Suppressor macrophage treated with lipopolysaccharide for 1 hour (primary cell): ENCODE measurements around the gene LEAP2.

ENCODE experiments used
- DNase-seq, 3 donors: peaks; one replicate each; pipeline ENCODE4 v3.0.0-alpha.2; 2020 to 2022

The LEAP2 gene, protein sequence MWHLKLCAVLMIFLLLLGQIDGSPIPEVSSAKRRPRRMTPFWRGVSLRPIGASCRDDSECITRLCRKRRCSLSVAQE

DNA sequence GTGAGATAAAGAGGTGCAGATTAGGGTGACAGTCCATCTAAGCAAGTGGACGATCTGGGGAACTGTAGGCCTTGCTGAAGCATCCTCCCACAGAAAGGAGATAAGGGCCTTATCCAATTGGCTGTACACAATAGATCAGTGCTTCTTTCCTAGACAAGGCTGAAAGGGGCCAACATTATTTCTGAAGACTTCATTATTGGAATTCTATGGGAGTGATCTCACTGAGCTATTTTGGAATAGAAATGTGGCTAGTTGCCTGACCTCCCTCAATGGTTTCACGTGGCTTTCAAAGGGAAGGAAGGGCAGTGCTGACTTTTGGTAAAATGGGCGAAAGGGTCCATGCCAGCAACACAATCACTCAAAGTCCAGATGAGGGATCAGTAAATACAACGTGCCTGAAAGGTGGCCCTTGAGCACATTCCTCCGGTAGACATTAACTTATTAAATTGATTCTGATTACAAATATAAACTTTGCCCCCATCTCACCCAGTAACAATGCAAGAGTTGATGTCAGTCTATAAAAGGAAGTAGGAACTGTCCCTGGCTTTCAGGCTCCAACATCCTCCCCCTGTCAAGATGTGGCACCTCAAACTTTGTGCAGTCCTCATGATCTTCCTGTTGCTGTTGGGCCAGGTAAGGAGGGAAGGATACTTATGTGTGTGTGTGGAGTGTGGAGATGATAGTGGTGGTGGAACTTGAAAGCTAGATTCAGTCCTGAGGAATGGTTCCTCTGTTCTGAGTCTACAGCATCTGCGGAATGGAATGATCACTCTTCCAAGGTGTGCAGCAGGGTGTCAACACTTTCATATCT lies at the start of gene LEAP2:
LEAP2 (plus strand) TSS at position 550 of the 811 bp plus-strand sequence; CDS start at position 577, 27 bp downstream.
- no peak for DNase-seq

DNA sequence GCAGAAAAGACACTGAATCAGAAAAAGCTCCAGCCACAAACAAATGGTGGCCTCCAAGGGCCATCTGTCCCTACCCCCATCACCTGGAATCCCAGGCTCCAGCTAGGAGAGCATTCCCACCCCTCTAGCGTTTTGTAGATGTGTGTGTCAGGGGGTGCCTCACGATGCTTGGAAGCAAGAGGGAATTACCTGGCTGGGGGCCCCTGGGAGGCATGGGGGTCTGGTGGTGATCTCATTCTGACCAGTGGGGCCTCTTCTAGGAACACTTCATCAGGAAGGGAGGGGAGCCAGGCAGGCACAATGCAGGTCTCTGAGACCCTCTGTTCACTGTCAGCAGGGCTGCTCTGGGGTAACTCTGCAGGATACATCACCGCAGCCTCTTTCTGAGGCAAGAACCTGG lies 49.0 kb upstream of the LEAP2 start:
- DNase-seq = no peak

DNA sequence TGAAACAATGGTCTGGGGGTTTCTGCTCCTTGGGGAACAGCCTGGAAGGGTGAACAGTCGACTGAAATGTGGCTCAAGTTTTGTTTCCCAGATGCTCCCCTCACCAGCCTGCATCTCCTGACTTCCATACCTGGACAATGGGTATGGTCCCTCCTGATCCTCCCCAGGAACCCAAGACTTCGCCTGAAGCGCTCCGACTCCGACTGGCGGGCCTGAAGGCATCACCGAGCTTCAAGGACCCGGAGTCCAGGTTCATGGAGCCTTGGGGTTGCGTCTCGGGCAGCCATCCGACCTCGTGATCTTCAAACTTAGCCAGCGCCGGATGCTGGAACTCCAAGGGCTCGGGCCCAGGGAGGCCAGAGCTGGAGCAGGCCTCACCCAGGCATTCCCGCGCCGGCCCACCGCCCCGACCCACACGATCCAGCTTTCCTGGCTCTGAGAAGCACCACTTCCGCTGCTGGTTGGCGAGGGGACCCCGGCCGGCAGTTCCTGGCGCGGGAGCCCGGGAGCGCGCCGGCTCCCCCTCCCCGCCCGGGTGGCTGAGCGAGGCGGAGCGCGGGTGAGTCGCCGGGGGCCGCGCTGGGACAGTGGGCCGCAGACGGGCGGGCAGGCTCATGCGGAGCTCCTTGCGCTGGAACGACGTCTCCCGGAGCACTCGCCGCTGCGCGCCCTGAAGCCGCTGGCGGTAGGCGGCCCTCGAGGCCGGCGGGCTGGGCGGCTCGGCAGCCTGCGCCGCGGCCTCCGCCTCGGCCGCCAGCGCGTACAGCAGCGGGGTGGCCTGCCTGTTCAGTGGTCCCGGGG lies 48.2 kb upstream of the LEAP2 start:
- peak in 1 of 3 donors; percentile 42 for DNase-seq

DNA sequence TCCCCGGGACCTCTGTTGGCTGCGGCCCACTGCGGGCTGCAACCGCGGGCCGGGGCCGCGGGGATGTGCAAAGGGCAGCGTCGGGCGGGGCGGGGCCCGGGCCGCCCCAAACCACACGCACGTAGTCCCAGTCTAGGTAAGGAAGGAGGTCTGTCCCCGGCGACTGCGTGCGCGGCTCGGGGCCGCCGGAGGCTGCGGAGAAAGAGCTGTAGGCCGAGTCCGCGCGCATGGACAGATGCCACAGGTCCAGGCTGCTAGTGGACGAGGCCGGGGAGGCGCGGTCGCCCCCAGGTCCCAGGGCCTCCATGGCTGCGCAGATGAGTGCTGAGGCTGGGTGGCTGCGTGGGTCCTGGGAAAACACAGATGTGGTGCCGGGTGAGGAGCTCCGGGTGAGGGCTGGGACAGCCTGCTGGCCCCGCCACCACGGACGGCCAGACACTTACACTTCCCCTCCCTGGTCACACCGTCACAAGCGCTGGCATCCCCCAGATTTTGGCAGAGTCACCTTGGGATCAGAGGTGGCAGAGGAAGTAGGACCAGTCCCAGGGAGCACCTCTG lies 47.6 kb upstream of the LEAP2 start:
- DNase-seq = no peak

DNA sequence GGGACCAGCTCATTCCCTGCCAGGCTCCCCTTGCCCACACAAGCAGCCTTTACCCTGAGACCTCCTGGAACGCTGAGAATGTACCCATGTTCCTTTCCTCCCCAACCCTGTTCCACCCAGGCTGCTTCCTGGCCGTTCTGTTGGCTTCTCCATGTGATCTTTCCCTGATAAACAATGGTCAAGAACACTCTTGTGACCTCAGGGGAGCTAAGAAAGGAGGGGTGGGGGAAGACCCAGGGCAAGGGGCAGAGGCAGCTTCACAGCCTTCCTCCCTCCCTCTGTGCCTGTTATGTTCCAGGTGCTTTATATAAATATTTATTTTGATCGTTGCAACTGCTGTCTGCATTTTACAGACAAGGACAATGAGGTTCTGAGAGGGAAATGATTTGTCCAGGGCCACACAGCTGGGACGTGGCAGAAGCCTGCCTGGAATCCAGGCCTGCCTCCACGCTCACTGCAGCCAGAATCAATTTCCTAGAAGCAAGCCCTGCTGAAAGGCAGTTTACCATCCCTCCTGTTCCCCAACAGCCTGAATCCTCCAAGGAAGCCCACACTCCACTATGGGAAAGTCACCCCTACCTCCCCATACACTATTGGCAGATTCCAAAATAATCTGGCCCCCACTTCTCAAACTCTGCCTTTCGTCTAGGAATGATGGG lies 46.9 kb upstream of the LEAP2 start:
- no peak for DNase-seq

DNA sequence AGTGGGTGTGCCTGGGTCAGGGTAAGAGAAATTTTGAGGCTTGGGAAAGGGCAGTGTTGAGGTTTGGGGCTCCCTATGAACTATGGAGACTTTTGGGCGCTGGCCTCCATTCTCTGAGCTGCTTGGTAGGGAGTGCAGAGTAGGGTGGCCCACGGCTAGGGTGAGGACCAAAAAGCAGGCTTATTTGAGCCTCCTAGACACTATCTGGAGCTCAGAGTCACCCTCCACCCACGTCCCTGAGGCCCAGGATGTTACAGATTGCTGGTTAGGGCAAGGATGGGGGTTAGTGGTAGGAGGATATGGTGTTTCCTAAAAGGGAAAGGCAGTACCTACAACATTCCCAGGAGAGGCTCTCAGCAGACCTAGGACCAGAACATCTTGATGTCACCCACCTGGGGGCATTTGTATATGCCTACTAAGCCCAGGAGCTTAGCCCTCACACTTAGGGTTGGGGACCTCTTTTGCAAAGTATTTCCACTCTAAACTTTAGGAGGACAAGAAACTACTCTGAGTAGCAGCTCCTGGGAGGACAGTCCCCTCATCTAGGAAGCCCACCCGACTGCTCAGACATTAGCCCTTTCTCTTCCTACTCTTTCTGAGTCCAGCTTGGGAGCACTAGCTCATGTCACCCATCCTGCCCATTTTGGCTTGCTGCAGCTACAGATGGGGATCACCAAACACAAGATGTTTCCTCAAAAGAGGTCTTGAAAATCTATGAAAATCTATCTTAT lies 45.4 kb upstream of the LEAP2 start:
- DNase-seq = no peak

DNA sequence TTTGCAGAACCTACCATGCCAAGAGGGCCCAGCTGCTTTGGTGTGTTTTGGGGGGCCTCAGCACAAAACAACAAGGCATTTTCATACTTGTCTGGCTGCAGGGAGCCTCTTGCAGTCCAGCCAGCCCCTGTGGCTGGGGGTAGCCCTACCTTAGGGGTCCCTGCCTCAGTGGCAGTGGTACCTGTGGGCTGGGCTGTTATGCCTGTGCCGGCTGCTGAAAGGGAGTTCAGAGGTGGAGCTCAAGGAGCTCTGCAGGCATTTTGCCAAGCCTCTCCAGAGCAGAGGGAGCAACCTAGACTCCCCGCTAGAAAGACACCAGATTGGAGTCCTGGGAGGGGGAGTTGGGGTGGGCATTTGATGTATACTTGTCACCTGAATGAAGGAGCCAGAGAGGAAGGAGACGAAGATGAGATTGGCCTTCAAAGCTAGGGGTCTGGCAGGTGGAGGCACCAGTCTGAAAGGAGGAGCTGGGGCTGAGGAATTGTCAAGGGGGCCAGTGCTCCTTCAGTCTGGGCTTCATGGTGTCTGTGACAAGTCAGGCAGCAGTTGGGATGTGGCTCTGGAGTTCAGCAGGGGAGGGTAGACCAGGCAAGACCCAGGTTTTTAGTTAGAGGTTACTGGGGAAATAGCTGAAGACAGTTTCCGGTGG lies 44.5 kb upstream of the LEAP2 start:
- no peak for DNase-seq

DNA sequence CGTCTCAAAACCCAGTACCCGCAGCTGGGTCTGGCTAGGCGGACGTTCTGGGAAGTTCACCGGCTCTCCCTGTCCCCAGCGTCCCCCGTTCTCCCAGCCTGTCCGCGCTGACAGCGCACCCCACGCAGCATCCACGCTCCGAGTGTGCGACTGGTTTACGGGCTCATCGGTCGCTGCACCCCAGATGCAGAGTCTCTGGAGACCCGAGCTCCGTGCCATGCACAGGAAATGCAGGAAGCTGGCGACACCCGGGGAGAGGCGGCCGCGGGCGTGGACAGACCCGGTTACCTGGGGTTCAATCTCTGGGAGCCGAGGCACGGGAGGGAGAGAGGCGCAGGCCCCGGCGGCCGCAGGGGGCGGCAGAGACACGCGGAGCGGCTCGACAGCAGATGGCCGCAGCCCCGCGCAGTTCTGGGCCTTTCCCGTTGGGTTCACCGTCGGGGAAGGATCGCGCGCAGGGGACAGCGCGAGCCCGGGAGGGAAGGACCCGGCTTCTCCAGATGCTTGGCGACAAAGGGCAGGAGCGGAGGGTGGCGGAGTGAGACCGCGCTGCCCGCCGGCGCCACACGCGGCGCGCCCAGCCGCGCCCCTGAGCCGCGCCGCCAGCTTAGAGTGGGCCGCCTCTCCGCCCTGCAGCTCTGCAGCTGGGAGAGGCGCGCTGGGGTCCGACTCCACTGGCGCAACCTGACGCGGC lies 43.6 kb upstream of the LEAP2 start:
- DNase-seq = peak; percentile 82 to 91 (median 82)

DNA sequence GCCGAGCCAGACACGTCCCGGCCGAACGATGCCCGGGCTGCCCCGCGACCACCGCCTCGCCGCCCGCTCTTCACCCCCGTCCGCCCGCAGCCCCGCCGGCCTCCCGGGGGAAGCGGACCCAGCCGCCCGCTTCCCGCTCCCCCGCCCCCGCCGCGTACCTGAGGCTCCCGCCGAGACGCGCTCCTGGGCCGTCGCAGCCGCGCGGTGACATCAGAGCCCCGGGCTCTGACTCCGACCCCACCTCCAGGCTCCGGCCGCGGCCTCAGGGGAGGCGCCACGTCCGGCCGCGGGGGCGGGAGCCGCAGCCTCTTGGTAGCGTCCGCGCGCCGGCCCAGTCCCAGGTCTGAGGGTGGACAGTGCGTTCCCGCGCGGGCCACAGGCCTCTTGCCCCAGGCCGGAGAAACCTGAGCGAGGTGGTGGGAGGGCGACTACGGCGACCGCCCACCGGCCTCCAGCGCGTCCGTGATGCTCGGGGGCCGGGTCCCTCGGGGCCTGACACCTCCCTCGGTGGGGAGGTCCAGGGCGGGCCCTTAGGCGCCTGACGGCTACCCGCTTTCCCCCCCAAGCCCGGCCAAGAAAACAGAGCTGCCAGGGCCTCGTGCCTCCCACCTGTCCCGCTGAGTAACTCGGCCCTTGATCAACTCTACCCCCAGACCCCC lies 42.9 kb upstream of the LEAP2 start, which contains the start of gene SHROOM1:
SHROOM1 (minus strand) TSS at position 212 of the 659 bp plus-strand sequence. CDS start 4,507 bp downstream, outside the sequence.
- peak; percentile 70 to 88 (median 76) for DNase-seq

DNA sequence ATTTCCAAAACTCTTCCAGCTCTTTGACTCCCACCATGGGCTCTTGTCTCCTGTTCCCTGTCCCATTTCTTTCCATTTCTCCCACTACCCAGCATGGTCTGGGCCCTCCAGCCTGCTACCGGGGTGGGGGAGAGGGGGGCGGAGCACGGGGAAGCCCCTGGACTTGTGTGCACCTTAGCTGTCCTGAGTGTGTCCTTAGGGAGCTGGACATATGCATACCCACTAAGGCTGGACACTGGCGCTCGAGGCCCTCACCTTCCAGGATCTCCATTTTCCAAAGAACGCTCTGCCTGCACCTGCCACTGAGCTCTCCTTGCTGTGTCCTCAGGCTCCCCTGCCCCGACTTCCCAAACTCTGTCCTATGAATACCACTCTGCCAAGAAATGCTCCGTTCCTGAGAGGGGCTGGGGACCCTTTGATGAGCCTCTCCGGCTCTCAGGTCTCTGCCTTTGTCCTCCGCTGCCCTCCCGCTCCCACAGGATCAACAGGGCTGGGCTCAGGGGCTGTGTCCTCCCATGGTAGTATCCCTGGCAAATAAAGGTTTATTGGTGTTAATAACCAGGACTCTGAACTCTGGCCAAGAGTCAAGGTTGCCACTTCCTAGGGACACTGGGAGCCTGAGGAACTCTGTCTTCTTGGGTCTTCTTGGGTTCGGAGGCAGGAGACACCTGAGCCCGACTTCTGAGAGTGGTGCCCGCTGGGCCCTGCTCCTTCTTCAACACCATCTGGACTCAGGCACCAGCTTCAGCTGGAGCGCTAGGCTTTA lies 42.2 kb upstream of the LEAP2 start:
- no peak for DNase-seq

DNA sequence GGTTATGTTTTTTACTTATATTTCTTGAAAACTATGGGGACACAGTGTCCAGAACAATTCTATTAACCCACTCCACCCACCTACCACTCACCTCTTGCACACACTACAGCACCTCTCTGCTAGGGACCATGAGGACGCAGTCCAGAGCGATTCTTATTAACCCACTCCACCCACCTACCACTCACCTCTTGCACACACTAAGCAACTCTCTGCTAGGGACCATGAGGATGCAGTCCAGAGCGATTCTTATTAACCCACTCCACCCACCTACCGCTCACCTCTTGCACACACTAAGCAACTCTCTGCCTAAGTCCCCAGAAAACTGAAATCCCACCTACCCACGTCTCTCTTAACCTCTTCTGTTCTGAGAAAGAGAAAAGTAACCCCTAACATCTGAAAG lies 40.9 kb upstream of the LEAP2 start:
- no peak for DNase-seq

DNA sequence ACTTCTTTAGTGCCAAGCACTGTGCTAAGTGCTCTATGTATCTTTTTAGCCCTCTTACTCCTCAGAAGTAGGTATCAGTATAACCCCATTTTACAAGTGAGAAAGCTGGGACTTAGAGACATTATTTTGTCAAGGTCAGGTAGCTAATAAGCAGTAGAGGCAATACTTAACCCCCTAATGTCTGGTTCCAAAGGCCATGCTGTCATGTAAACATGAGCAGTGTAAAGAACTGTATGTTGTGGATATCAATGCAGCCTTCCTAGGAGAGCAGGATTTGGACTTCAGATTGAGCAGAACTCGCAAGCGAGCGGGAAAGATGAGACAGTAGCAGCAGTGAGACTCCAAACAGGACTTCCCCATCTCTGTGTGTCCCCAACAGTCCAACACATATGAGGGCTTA lies 39.4 kb upstream of the LEAP2 start:
- no peak for DNase-seq

DNA sequence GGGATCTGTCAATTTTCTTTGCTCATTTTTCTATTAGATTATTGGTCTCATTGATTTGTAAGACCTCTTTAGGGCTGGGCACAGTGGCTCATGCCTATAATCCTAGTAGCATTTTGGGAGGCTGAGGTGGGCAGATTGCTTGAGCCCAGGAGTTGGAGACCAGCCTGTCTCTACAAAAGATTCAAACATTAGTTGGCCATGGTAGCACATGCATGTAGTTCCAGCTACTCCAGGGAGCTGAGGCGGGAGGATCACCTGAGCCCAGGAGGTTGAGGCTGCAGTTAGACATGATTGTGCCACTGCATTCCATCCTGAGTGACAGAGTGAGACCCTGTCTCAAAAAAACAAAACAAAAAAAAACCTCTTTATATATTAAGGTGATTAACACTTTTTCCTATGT lies 36.6 kb upstream of the LEAP2 start:
- no peak for DNase-seq

DNA sequence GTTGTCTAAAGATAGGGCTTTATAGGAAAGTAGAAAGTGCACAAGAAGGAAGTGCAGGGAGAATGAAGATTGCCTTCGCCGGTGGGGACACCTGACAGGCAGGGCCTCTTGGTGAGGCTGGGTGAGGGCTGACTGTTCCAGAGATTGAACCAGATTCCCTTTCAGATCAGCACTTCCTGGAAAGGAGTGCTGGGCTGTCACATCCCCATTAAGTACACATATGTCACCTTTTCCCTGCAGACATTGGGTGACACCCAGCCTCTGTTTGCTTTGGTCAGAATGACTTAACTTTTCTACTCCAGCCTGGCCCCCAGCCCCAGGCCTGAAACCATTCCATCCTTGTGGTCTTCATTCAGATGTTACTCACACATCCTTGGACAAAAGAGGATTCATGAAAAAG lies 35.6 kb upstream of the LEAP2 start:
- no peak for DNase-seq

DNA sequence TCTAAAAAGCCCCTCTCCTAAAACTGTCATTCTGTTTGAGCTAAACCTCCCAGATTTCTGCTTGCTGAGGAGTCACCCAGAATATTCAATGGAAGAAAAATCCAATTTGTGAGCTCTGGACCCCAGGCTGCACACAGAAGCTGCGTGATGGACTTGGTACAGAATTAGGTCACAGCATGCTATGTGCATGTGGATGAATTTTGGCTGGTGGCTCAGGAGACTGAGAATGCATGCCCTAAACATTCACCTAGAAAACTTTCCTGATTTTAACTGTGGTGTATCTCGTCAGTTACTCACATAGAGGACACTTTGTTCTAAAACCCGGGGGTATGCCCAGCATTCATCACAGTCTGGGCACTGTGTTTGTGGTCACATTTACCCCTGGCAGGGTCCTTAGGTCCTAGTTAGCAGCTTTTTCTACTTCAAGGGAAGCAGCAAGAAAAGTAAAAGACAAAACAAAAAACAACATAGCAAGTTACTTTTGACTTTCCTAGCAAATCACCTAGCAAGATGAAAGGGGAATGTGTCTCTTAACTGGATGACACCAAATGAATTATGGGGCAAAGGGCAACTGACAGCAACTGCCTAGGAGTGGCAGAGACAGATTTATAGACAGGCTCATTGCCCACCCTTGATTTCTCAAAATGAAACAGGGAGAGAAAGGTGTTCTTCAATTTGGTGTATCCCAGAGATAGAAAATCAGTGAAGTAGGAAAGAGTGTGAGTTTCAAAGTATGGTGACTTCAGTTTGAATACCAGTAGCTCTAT lies 34.8 kb upstream of the LEAP2 start:
- DNase-seq = no peak

DNA sequence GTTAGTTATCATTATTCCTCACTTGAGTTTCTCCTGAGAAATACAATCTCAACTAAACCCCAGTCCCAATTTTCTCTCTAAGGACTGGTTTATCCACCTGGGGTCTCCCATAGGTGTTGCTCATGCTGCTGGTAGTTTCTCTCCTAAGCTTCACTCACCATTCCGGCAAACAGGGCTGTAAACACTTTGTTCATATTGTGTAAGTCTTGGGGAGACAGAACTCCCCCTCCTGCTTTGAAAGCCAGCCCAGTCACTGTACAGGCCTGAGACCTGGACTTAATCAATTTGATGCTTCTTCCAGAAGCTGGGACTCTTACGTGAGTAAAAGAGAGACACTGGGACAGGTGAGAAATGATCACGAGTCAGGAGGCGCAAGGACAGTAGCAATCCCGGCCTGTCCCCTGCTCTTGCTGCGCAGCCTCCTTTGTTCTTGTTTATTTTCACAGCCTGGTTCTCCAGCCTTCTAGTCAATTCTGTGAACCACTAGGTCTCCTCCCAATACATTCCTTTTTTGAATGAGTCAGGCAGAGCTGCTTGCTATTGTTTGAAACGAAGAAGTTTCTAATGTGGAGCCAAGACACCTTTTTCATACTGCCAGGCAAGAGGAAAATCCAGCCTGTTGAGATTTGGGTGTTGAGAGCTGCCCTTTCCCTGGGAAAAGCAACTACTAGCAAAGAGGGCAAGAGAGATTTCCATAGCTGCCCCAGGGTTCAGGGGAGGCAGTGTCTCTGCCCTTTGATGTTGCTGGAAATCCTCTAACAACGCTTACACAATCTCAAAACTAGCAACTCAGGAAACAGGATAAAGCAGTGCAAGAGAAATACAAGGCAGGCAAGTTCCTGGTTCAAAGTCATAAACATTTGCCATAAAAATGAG lies 33.8 kb upstream of the LEAP2 start:
- peak in 1 of 3 donors; percentile 35 for DNase-seq

DNA sequence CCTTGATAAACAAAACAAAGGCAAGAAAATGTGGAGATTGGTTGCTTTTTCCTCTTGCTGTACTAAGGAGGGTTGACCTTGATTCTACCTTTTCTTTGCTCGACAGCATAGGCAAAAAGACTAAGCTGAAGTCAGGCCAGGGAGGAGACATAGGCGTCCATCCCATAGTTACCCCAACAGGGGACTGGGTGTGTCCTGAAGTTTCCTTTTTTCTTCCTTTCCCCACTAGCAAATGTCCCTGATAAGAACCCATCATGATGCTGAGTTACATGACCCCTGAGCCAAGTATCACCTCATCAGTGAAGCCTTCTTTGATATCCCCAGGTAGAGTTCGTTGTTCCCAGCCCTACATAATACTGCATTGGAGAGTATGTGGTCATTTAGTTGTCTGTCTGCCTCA lies 33.2 kb upstream of the LEAP2 start:
- DNase-seq = no peak

DNA sequence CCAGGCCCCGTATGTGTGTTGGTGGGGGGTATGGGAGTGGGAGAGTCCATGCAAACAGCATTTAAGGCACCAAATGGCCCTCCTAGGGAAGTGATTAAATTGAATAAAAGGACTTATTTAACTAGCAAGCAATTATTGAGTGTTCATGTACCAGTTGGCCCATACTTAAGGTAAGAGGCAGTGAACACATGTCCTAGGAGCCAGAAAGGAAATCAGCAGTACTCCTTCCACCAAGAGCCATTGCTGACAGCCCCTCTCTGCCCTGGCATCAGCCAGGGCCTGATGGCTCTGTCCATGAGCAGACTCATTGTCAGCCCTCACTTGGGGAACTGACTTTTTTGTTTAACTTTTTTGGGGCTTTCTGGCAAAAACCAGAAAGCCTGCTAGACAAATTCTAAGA lies 32.6 kb upstream of the LEAP2 start:
- DNase-seq = no peak
